Endothelial cell of hepatic sinusoid (primary cell): Measurements from ENCODE around the gene SH3GL3.

Experiments used
- in situ Hi-C: cut with HindIII; loops from 2 replicates; pipeline ENCODE4 v1.10.0; 2017; ENCODE audit warnings: low sequenced_read_pairs

SH3GL3 gene

GRCh38 chr15:83658430-83659416, 211.6 kb downstream of the SH3GL3 start:
- in situ Hi-C loops: no loop called here

DNA sequence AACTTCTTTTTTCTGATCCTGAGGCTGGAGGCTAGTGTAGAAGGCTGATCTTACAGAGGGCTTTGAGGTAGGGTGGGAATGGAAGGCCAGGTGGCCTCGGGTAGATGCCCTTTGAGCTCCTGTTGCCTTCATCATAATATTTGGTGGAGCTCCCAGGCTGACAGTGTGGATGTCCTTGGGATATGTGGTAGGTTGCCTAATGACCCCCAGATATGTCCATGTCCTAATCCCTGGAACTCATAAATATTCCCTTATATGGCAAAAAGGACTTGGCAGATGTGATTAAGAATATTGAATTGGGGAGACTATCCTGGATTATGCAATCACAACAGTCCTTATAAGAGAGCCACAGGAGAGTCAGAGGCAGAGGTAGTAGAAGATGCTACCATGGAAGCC, 212.3 kb downstream of the SH3GL3 start:
- in situ Hi-C loops: no loop called here

- in situ Hi-C loops: no loop called here
These were observed 218.3 kb downstream of the SH3GL3 start for GRCh38 chr15:83665480-83665879.
